ENCODE measurements around the gene TXK.

The TXK gene

DNA sequence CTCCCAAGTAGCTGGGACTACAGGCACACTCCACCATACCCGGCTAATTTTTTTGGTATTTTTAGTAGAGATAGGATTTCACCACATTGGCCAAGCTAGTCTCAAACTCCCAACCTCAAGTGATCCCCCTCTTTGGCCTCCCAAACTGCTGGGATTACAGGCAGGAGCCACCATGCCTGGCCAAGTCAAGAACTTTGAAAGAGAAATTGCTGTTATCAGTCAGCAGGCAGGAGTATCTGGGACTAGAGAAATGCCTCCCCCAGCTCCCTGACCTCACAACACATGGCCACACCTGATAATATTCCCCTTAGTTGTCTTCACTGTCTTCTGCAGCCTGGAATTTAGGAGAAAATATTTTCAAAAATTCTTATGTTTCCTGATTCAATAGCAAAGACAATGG lies 7.4 kb downstream of the TXK start:
- H3K79me2 ChIP-seq = no peaks in the 10 kb centered on the region
- H3K36me3 ChIP-seq (ENCODE audit: control insufficient read depth, insufficient read depth, low read length) = no peaks in the 10 kb centered on the region
- H3K27ac ChIP-seq = peak overlapping the region; percentile 68
- H3K4me3 ChIP-seq (ENCODE audit: low read depth, low read length) = peak overlapping the region; percentile 3
- no peak overlapping the region for H3K9ac ChIP-seq
- peaks cover 16% of the 10 kb centered on the region for H3K4me1 ChIP-seq
- H3K27me3 ChIP-seq (ENCODE audit: control insufficient read depth, insufficient read depth, low read length) = no peaks in the 10 kb centered on the region
- no peaks in the 10 kb centered on the region for H3K9me3 ChIP-seq (ENCODE audit: control insufficient read depth, low read length)
- H3K4me2 ChIP-seq (ENCODE audit: low read length) = no peak overlapping the region
- H2AFZ ChIP-seq = no peak overlapping the region
- TF ChIP-seq, protein P1, sequence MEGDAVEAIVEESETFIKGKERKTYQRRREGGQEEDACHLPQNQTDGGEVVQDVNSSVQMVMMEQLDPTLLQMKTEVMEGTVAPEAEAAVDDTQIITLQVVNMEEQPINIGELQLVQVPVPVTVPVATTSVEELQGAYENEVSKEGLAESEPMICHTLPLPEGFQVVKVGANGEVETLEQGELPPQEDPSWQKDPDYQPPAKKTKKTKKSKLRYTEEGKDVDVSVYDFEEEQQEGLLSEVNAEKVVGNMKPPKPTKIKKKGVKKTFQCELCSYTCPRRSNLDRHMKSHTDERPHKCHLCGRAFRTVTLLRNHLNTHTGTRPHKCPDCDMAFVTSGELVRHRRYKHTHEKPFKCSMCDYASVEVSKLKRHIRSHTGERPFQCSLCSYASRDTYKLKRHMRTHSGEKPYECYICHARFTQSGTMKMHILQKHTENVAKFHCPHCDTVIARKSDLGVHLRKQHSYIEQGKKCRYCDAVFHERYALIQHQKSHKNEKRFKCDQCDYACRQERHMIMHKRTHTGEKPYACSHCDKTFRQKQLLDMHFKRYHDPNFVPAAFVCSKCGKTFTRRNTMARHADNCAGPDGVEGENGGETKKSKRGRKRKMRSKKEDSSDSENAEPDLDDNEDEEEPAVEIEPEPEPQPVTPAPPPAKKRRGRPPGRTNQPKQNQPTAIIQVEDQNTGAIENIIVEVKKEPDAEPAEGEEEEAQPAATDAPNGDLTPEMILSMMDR (IDR thresholded peaks at IDR 0.05) = no peak

- H3K9ac ChIP-seq = no peak overlapping the region
- no peaks in the 10 kb centered on the region for H3K27me3 ChIP-seq (ENCODE audit: control insufficient read depth, insufficient read depth, low read length)
- H3K27ac ChIP-seq = peak overlapping the region; percentile 15
- TF ChIP-seq, protein P1 (IDR thresholded peaks at IDR 0.05) = no peak
- no peak overlapping the region for H2AFZ ChIP-seq
- peaks cover 17% of the 10 kb centered on the region for H3K4me1 ChIP-seq
- H3K9me3 ChIP-seq (ENCODE audit: control insufficient read depth, low read length) = no peaks in the 10 kb centered on the region
- no peak overlapping the region for H3K4me3 ChIP-seq (ENCODE audit: low read depth, low read length)
- H3K79me2 ChIP-seq = no peaks in the 10 kb centered on the region
- H3K36me3 ChIP-seq (ENCODE audit: control insufficient read depth, insufficient read depth, low read length) = no peaks in the 10 kb centered on the region
- H3K4me2 ChIP-seq (ENCODE audit: low read length) = no peak overlapping the region
Observed at GRCh38 chr4:48124870-48125269, 9.2 kb downstream of the TXK start.

DNA sequence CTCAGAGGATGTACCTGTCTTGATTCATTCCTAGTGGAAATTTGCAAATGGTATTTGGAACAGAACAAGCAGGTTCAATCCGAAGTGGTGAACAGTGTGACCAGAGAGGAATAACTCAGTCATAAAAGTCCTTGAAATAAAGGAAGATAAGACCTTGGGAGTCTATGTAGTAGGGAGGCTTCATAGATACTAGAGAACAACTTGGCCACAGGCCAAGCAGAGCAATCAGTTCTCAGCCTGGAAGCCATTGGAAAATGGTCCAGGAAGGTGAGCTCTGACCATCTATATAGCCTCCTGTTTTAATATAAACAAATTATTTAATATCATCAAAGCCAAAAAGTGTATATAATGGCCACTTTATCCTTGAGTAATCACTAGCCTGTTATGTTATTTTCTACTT lies 11.3 kb downstream of the TXK start:
- Histone ChIP-seq H3K27me3 (ENCODE audit: control insufficient read depth, insufficient read depth, low read length) (no peaks in the 10 kb centered on the region), H3K4me3 (ENCODE audit: low read depth, low read length) (no peak overlapping the region), H3K9ac (no peak overlapping the region), H2AFZ (no peak overlapping the region), H3K4me1 (peaks cover 28% of the 10 kb centered on the region), H3K36me3 (ENCODE audit: control insufficient read depth, insufficient read depth, low read length) (no peaks in the 10 kb centered on the region), H3K4me2 (ENCODE audit: low read length) (no peak overlapping the region), H3K9me3 (ENCODE audit: control insufficient read depth, low read length) (no peaks in the 10 kb centered on the region), H3K27ac (no peak overlapping the region), H3K79me2 (no peaks in the 10 kb centered on the region)
- TF ChIP-seq, protein P1 (IDR thresholded peaks at IDR 0.05) = no peak

GRCh38 chr4:48121180-48121579 lies 12.9 kb downstream of the TXK start:
- H3K4me1 ChIP-seq = peaks cover 26% of the 10 kb centered on the region
- TF ChIP-seq, protein P1 (IDR thresholded peaks at IDR 0.05) = no peak
- H3K9ac ChIP-seq = no peak overlapping the region
- peak overlapping the region; percentile 57 for H3K4me2 ChIP-seq (ENCODE audit: low read length)
- H3K79me2 ChIP-seq = no peaks in the 10 kb centered on the region
- H2AFZ ChIP-seq = peak overlapping the region; percentile 2
- no peaks in the 10 kb centered on the region for H3K9me3 ChIP-seq (ENCODE audit: control insufficient read depth, low read length)
- H3K36me3 ChIP-seq (ENCODE audit: control insufficient read depth, insufficient read depth, low read length) = no peaks in the 10 kb centered on the region
- no peaks in the 10 kb centered on the region for H3K27me3 ChIP-seq (ENCODE audit: control insufficient read depth, insufficient read depth, low read length)
- H3K27ac ChIP-seq = peak overlapping the region; percentile 58
- H3K4me3 ChIP-seq (ENCODE audit: low read depth, low read length) = peak overlapping the region; percentile 25

DNA sequence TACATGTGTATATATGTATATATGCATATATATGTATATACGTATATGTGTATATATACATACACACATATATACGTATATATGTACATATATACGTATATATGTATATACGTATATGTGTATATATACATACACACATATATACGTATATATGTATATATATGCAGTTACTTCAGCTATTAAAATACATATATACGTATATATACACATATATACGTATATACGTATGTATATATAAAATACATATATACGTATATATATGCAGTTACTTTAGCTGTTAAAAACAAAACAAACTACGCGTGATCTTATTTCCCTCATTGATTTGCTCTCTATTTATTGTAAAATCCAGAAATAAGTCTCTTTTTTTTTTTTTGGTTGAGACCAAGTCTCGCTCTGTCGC lies 13.9 kb downstream of the TXK start:
- H3K9me3 ChIP-seq (ENCODE audit: control insufficient read depth, low read length) = no peaks in the 10 kb centered on the region
- H3K27me3 ChIP-seq (ENCODE audit: control insufficient read depth, insufficient read depth, low read length) = no peaks in the 10 kb centered on the region
- H3K36me3 ChIP-seq (ENCODE audit: control insufficient read depth, insufficient read depth, low read length) = no peaks in the 10 kb centered on the region
- no peak overlapping the region for H3K9ac ChIP-seq
- H2AFZ ChIP-seq = no peak overlapping the region
- H3K4me1 ChIP-seq = peaks cover 26% of the 10 kb centered on the region
- H3K4me3 ChIP-seq (ENCODE audit: low read depth, low read length) = no peak overlapping the region
- no peaks in the 10 kb centered on the region for H3K79me2 ChIP-seq
- H3K4me2 ChIP-seq (ENCODE audit: low read length) = no peak overlapping the region
- TF ChIP-seq, protein P1 (IDR thresholded peaks at IDR 0.05) = no peak
- peak overlapping the region; percentile 58 for H3K27ac ChIP-seq

Data from parathyroid adenoma (tissue), 2 donors.